T-helper 22 cell (primary cell): ENCODE data around the gene AHRR.
A peak's percentile ranks its signal among the peaks of the same experiment; 100 is the strongest.
"Not testable (repeated sequence)": the region's sequence is repeated elsewhere in the genome, so short reads cannot be mapped to it uniquely, and the experiment has no call there.

ENCODE experiments used
- DNase-seq: peaks from one replicate; pipeline ENCODE4 v3.0.0-alpha.2; 2020; ENCODE audit warnings: low read depth

AHRR gene

DNA sequence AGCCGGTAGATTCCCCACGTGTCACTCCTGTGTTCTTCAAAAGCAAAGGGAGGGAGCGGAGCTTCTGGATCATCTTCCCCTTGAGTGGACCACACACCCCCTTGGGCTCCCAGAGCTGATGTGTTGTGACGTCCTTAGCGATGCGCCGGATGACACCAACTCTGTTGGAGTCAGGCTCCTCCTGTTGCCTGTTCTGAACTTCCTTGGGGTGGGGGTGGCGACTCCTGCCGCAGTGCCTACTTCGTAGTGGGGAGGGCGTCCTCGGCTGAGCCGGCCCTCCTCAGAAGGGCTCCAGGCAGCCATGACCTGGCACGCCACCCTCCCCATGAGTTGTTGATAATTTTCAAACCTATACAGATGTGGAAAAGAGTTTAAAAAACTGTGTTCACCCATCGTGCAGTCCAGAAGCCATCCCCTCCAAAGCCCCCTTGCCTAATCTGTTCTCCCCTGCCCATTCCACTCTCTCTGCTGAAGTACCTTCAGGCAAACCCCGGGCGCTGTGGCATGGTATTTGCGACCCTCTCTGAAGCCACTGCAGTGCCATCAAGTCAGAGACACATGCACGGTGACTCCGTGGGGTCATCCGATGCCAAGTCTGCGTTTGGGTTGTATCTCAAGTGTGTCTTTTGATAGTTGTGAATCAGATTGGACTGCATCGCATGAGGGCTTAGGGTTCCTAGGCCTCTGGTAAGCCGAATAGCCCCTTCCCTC, 138.2 kb downstream of the AHRR start:
- no peak for DNase-seq

DNA sequence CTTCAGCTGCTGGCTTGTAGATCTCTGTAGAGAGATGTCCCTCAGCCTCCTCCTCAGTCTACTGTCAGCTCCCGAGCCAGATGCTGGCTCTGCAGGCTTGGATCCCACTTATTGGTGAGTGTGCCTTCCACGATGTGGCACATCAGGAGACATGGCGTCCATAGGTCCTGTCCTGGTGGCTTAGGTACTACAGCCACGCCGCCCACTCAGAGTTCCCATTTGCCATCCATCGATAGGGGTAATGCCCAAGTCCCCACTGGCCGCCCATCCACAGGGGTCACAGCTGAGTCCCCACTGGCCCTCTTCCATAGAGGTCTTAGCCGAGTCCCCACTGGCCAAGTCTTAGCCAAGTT, 138.7 kb downstream of the AHRR start:
- DNase-seq = no peak

DNA sequence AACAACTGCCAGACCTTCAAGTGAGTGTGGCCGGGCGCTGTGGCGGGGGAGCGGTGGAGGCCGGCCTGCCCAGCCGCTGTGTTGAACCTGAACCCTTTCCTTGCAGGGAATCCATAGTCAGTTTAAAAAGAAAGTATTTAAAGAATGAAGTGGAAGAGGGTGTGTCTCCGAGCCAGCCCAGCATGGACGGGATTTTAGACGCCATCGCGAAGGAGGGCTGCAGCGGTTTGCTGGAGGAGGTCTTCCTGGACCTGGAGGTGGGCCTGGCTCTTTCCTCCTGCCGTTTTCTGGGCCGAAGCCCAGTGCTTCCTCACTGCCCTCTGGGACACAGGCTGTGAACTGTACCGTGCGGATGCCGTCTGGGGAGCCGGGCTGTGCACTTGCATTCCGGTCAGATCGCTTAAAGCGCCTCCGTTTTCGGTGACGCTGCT, 140.6 kb downstream of the AHRR start:
- DNase-seq = no peak

DNA sequence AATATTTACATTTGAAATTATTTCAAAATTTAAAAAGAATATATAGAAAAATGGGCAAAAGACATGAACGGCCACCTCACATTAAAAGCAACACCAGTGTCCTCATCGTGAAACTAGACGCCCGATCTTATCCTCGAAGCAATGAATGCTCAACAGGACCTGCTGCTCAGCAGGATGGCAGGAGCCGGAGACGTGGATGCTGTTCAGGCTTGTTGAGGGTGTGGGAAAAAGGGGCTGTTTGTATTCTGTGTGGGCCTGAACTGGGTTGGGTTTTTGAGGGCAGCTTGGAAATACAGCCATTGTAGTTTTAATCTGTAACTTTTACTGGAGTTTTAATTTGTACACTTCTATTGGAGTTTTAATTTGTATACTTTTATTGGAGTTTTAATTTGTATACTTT, 141.8 kb downstream of the AHRR start:
- no peak for DNase-seq

DNA sequence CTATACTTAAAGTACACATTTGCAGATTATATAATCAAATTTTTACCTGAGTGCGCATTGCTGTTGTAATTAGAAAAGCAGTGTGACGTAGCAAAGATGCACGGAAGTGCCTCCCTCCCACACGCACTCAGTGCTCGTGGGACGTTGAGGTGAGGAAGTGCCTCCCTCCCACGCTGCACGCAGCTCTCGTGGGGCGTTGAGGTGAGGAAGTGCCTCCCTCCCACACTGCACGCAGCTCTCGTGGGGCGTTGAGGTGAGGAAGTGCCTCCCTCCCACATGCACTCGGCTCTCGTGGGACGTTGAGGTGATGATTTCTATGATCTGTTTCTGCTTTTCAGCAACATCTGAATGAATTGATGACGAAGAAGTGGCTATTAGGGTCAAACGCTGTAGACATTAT, 142.4 kb downstream of the AHRR start:
- DNase-seq = peak; percentile 71

DNA sequence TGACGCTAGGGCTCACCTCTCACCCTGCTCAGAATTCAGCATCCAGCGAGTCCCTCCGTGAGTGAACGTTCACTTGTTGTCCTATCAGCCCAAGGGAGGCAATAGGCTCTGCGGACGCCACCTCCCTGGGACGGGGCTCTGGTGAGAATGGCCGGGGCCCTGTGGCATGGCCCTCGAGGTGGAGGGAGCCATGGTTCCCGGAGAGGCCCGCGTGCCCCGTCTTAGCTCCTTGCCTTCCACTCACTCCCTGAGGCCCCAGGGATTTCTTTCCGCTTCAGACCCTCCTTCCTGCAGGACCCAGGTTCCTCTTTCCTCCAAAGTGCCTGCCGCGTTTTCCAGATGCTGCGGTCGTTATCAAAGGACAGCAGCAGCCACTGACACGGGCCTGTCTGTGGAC, 142.9 kb downstream of the AHRR start:
- DNase-seq = no peak

DNA sequence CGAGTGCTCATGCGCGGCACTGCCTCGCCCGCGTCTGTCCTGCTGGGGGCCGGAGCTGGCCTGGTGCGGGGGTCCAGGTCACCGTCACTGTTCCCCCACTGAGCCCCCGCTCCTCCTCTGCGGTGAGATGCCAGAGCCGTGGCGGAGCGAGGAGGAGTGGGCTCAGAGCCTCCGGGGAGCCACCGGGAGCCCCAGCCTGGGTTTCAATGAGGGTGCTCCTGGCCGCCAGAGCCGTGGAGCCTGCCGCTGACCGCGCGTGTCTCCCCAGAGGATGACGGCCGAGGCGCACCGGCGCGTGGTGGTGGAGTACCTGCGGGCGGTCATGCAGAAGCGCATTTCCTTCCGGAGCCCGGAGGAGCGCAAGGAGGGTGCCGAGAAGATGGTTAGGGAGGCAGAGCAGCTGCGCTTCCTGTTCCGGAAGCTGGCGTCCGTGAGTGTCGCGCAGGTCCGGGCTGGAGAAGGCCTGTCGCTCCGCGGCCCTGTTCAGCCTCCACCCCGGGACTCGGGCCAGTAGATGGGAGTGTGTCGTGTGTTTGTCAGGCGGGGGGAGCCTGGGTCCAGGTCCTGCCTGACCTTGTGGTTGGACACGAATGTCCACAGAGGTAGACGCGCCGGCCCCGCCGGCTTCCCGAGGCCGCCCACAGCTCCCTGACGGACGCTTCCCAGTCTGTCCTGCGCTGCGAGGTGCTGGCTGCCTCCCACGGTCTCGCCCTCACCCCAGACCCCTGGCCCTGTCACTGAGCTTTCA, 143.5 kb downstream of the AHRR start:
- DNase-seq = no peak

DNA sequence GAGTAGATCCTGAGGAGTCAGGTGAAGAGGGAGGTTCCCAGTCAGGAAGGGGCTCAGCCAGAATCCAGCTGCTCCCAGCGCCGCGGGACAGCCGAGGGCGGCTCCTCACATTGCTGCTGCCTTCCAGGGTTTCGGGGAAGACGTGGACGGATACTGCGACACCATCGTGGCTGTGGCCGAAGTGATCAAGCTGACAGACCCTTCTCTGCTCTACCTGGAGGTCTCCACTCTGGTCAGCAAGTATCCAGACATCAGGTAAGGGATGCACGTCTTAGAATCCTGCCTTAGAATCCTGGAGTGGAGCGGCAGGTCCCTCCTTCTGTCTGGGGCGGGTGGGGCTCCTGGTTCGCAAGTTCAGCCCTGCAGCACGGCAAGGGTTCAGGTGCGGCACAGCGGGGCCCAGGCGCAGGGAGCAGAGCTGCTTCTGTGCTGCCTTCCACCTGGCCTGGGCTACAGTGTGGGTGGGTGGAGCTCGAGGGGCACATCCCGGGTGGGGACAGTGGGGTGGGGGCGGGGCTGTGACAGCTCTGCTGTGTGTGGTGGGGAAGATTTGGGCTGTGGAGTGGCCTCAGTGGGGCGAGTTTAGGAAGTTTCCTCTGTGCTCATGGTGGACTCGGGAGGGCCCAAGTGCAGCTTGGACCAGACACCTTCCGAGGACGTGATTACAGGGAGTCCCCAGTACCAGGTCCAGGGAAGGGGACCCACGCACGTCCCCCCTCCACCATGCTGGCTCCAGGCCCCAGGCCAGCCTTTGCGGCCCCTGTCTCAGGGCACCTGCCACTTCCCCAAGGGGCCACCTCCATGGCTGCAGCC, 144.3 kb downstream of the AHRR start:
- no peak for DNase-seq

DNA sequence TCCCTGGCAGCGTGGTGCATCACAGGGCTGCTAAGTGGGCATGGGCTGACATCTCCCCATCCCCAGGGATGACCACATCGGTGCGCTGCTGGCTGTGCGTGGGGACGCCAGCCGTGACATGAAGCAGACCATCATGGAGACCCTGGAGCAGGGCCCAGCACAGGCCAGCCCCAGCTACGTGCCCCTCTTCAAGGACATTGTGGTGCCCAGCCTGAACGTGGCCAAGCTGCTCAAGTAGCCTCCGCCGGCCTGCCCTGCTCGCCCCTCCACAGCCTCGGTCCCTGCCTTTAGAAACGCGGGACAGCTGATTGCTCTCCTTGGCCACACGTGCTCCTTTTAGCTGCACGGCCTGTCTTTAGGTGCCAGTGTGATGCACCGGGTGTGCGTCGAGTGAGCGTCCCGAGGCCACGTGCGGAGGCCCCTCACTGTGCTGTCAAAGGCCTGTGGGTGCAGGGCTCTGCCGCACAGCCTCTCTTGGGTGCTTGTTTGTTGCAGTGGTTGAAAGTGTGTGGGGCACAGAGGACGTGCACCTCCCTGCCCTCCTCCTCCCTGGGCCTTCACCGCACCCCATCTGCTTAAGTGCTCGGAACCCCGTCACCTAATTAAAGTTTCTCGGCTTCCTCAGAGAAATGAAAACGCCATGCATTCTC, 145.3 kb downstream of the AHRR start:
- DNase-seq = no peak

DNA sequence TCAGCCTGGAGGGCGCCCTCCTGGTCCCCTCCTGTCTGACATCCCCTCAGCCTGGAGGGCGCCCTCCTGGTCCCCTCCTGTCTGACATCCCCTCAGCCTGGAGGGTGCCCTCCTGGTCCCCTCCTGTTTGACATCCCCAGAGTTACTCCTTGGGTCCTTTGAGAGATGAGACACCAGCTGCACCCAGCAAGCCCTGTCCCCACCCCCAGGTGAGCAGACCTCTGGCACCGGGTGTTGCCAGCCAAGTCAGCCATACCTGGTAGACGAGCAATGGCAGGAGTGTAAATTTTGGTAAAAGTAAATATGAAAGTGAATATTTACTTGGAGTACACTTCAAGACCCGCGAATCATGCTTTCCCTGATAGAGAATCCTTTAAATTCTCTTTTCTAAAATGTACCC, 146.9 kb downstream of the AHRR start:
- no peak for DNase-seq

DNA sequence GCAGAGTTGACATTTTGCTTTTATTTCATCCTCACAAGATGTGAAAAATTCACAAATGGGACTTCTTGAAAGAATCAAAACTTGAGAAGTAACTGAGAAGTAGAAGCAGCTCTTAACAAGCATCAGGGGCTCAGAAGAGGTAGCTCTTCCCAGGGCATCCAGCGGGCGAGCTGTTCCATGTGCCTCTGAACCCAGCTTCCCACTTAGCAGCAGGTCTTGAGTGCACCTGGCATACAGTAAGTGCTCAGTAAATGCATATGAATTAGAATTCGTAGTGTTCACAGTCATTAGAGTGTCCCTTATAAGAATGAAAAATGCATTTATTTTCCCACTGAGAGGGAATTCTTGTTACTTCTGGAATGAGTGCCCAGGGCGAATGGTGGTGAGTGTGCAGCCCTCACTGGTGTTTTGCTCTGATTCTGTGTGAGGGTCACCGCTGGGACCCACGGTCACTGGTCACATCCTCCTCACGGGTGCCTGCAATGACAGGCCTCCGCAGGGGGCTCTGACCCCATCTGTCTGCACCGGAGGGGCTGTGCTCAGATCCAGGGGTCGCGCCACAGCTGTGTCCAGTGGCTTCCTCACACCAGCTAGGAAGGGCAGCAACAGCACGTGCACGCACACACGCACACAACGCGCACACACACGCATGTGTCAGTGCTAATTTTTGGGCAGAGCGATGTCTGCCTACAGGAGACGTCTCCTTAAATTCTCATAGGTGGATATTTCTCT, 148.4 kb downstream of the AHRR start:
- DNase-seq = no peak

DNA sequence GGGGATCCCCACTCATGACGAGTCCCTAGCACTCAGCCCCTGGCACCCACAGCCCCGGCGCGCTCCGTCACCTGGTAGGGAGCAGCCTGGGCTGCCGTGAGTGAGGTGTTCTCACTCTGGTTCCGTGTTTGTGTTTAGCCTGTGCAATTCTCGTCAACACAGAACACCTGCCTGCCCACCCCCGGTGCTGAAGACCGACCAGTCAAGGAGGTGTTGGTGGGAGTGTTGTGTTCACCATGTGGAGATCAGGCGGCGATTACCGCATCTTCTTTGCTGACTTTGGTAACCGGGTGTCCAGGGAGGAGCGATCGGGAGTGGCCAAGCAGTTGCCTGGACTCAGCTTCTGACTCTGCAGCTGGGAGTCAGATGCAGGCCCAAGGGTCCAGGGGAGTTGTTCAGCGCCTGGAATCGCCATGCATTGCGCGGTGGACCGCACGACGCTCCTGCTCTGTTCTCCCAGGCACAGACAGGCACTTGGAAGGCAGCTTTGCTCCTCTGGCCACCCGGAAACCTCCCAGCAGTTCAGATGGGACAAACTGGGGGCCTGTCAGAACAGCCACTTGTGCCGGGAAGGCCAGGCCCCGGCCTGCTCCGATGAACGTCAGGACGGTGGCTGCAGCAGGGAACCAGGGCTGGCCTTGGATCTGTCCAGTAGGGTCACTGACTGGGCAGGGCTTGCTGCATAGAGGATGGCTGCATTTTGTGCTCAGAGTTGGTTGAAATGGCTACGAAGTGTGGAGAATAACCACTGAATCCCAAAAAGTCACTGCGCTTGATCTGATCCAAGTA, 149.6 kb downstream of the AHRR start:
- no peak for DNase-seq

DNA sequence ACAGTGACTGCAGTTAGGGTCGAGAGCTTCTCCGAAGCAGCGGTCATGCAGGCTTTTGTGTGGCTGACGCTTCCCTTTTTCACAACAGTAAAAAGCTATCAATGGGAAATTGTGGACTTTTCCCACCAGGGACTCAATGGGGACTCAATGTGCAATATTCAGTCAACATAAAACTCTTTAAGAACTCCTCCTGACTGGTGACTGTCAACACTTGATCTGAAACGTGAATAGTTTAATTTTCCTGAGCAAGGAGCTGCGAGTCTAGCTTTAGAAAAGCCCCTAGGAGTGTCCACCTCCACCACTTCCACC, 150.2 kb downstream of the AHRR start:
- DNase-seq = no peak

DNA sequence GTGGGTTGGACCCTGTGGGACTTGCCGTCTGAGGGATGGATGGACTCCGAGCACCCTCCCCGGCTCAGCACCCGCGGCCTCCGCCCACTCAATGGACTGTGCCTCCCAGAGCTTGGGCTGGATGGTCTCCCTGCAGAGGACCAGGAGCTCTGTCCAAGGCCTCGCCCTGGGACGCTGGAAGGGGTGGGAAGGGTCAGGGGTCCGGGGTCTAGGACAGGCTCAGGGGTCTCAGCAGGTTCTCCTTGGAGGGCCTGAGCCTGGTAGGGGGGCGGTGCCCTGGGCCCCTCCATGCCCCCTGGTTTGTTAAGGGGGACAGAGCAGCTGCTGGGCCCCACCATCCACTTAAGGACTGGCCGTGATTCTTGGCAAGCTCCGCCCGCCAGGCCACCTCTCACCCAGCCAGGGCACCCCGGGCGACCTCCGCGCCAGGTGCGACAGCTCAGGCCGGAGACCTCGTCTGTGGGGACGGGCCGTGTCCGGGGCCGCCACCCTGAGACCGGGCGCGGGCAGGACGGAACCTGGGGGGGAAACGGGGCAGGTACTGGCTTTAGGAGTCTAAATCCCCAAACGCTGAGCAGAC, 150.7 kb downstream of the AHRR start:
- no peak for DNase-seq

DNA sequence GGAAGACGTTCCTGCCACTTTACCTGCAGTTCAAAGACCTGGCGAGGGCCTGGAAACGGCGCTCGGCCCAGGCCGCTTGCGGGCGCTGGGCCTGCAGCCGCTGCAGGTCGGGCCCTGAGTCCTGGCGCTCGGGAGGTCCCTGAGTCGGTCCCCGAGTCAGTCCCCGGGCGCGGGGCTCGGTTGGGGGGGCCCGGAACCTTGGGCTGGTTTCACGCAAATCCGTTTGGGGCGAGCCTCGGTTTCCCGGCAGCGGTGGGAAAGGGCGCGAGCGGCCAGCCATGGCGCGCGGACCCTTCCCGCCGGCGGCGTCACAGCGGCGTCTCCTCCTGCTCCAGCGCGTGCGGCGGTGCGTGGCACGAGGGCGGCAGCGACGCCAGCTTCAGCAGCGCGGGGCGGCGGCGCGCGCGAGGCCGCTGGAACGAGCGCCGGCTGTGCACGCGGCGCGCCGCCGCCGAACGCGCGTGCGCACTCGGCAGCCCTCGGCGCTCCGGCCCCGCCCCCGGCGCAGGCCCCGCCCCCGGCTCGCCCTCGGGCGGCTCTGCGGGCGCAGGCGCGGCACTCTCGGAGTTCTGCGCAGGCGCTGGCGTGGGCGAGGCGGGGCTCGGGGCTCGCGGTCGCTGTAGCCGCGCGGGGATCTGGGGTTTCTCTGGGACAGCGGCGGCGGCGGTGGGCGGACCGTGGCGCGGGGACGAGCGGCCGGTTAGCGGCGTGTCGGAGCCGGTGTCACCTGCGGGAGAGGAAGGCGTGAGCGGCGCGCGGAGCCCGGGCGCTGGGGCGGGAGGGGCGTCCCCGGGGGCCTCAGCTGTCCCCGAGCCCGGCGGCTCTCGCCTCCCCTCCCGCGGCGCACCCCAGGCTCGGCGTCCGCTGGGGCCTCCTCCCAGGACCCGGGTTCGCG, 151.4 kb downstream of the AHRR start:
- peak; percentile 76 for DNase-seq

DNA sequence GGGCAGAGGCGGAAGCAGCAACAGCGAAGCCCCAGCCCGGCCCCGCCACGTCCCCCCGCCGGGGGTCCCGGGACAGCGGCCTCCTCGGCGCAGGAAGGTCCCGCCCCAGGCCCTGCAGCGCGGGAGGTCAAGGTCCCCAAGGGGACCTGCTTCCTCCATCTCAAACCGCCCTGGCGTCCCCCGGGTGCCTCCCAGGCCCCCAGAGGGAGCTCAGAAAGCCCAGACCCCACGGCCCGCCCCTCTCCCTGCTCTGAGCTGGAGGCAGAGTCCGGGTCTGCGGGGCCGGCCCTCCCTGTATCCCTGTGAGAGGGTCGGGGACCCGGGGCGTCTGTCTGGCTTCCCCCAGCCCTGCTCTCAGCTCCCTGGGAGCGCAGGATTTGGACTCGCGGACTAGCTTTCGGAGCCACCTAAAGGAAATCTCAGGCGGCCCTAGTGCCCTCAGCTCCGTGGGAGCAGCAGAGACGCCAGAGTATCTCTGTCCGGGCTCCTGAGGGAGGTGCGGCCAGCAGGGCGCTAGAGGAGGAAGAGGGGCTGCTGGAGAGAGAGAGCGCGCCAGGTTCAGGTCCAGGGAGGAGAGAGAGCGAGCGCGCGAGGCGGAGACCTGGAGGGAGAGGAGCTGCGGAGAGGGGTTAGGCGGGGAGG, 152.2 kb downstream of the AHRR start:
- no peak for DNase-seq

DNA sequence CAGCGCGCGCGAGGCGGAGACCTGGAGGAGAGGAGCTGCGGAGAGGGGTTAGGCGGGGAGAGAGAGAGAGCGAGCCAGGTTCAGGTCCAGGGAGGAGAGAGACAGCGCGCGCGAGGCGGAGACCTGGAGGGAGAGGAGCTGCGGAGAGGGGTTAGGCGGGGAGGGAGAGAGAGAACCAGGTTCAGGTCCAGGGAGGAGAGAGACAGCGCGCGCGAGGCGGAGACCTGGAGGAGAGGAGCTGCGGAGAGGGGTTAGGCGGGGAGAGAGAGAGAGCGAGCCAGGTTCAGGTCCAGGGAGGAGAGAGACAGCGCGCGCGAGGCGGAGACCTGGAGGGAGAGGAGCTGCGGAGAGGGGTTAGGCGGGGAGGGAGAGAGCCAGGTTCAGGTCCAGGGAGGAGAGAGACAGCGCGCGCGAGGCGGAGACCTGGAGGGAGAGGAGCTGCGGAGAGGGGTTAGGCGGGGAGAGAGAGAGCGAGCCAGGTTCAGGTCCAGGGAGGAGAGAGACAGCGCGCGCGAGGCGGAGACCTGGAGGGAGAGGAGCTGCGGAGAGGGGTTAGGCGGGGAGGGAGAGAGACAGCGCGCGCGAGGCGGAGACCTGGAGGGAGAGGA, 152.8 kb downstream of the AHRR start:
- not testable (repeated sequence) for DNase-seq

DNA sequence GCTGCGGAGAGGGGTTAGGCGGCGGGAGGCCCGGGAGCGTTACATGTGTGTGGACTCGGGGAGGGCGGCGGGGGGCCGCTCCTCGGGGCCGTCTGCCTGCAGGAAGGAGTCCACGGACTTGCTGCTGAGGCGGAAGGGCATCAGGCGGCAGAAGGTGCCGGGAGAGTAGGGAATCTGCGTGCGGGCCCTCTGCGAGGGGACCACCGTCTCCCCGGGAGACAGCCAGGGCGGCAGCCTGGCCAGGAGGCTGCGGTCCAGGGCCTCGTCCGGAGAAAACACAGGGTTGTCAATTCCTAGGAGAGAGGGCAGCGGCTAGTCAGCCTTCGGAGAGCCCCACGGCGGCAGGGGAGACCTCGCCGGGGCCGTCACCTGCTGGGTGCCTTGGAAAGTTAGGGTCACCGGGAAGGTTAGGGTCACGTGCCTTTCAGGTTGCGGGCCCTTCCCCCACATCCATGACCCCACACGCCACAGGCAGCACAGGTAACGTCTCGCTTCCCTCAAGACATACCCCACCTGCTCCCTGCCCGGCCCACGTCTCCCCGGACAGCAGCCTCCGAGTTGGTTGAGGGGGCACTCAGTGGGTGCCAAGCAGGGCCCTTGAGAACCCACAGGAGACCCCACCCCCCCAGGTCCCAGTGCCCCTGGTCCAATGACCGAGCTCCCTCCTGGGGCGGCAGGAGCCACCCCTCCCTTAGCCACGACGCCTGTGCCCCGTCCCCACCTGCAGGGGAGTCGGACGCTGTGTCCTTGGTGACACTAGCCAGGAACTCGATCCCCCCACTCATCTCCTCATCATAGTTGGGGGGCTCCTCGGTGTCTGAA, 153.5 kb downstream of the AHRR start:
- DNase-seq = no peak
